SK-N-SH treated with all-trans-retinoic acid at 6 μM for 48 hours (cell line): ENCODE results near the gene ATF5.

ENCODE experiments used
- ATAC-seq: fragments of 200-7000 bp; cut with Tn5 transposase; 3 replicates; pipeline ENCODE4 v1.9.1; 2020; ENCODE audit warnings: mild to moderate bottlenecking, moderate library complexity
- BACH2 ChIP-seq: fragments of 250-450 bp; sonication (Bioruptor Pico); IDR thresholded peaks from 2 replicates; pipeline ENCODE4 v1.9.0; 2021; ENCODE audit warnings: mild to moderate bottlenecking, borderline replicate concordance
- CSDC2 ChIP-seq: fragments of 250-450 bp; sonication (Bioruptor Pico); IDR thresholded peaks from 2 replicates; pipeline ENCODE4 v1.5.0; 2020; ENCODE audit warnings: mild to moderate bottlenecking, moderate library complexity
- ESRRG ChIP-seq: fragments of 250-450 bp; sonication (Bioruptor Pico); IDR thresholded peaks from 2 replicates; pipeline ENCODE4 v1.6.1; 2021; ENCODE audit warnings: mild to moderate bottlenecking
- GLIS3 ChIP-seq: fragments of 250-450 bp; sonication (Bioruptor Pico); IDR thresholded peaks from 2 replicates; pipeline ENCODE4 v1.5.0; 2020; ENCODE audit warnings: mild to moderate bottlenecking, moderate library complexity
- OSR1 ChIP-seq: fragments of 250-450 bp; sonication (Bioruptor Pico); IDR thresholded peaks from 2 replicates; pipeline ENCODE4 v1.8.0; 2022; ENCODE audit warnings: moderate library complexity, mild to moderate bottlenecking, inconsistent platforms
- SNAI2 ChIP-seq: fragments of 250-450 bp; sonication (Bioruptor Pico); IDR thresholded peaks from 2 replicates; pipeline ENCODE4 v1.5.0; 2020; ENCODE audit warnings: mild to moderate bottlenecking, moderate library complexity
- TCF4 ChIP-seq: fragments of 250-450 bp; sonication (Bioruptor Pico); IDR thresholded peaks from 2 replicates; pipeline ENCODE4 v1.8.0; 2021; ENCODE audit warnings: mild to moderate bottlenecking, moderate library complexity, borderline replicate concordance
- ZC3H10 ChIP-seq: fragments of 250-450 bp; sonication (Bioruptor Pico); IDR thresholded peaks from 2 replicates; pipeline ENCODE4 v1.5.1; 2021; ENCODE audit warnings: mild to moderate bottlenecking, moderate library complexity
- ZFP3 ChIP-seq: fragments of 250-450 bp; sonication (Bioruptor Pico); IDR thresholded peaks from 2 replicates; pipeline ENCODE4 v1.5.0; 2020; ENCODE audit warnings: mild to moderate bottlenecking, moderate library complexity
- ZFP30 ChIP-seq: fragments of 450-650 bp; formaldehyde crosslinking; IDR thresholded peaks from 2 replicates; pipeline ENCODE4 v1.5.0; 2022; ENCODE audit warnings: mild to moderate bottlenecking, moderate library complexity
- ZNF565 ChIP-seq: fragments of 450-650 bp; formaldehyde crosslinking; conservative IDR thresholded peaks from 2 replicates; pipeline ENCODE4 v1.5.0; 2020; ENCODE audit warnings: low read depth, mild to moderate bottlenecking, moderate library complexity
- ZNF70 ChIP-seq: fragments of 450-650 bp; formaldehyde crosslinking; IDR thresholded peaks from 2 replicates; pipeline ENCODE4 v1.5.0; 2020; ENCODE audit warnings: mild to moderate bottlenecking, moderate library complexity
- ZNF8 ChIP-seq: fragments of 450-650 bp; formaldehyde crosslinking; IDR thresholded peaks from 2 replicates; pipeline ENCODE4 v1.5.0; 2020; ENCODE audit warnings: mild to moderate bottlenecking, moderate library complexity
- TF ChIP-seq, protein P1 (sequence below): fragments of 250-450 bp; sonication (Bioruptor Pico); IDR thresholded peaks from 2 replicates; pipeline ENCODE4 v1.5.1; 2020; ENCODE audit warnings: low read depth, mild to moderate bottlenecking, moderate library complexity
- TF ChIP-seq, protein P2 (sequence below): fragments of 250-450 bp; sonication (Bioruptor Pico); IDR thresholded peaks from 2 replicates; pipeline ENCODE4 v1.5.1; 2021; ENCODE audit warnings: mild to moderate bottlenecking, moderate library complexity
- TF ChIP-seq, protein P3 (sequence below): fragments of 250-450 bp; sonication (Bioruptor Pico); IDR thresholded peaks from 2 replicates; pipeline ENCODE4 v1.8.0; 2020; ENCODE audit warnings: mild to moderate bottlenecking, moderate library complexity, borderline replicate concordance
- TF ChIP-seq, protein P4 (sequence below): fragments of 250-450 bp; sonication (Bioruptor Pico); IDR thresholded peaks from 2 replicates; pipeline ENCODE4 v1.5.0; 2020; ENCODE audit warnings: mild to moderate bottlenecking, moderate library complexity

ATF5 gene

GRCh38 chr19:49894011-49894664 is 34.9 kb upstream of the ATF5 start (continued):
- TF ChIP-seq, protein P1, sequence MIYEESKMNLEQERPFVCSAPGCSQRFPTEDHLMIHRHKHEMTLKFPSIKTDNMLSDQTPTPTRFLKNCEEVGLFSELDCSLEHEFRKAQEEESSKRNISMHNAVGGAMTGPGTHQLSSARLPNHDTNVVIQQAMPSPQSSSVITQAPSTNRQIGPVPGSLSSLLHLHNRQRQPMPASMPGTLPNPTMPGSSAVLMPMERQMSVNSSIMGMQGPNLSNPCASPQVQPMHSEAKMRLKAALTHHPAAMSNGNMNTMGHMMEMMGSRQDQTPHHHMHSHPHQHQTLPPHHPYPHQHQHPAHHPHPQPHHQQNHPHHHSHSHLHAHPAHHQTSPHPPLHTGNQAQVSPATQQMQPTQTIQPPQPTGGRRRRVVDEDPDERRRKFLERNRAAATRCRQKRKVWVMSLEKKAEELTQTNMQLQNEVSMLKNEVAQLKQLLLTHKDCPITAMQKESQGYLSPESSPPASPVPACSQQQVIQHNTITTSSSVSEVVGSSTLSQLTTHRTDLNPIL (CRISPR knock-in tag) = no peak
- TF ChIP-seq ZFP3 = no peak
- no peak for TF ChIP-seq OSR1 (CRISPR knock-in tag)
- no peak for TF ChIP-seq SNAI2

DNA sequence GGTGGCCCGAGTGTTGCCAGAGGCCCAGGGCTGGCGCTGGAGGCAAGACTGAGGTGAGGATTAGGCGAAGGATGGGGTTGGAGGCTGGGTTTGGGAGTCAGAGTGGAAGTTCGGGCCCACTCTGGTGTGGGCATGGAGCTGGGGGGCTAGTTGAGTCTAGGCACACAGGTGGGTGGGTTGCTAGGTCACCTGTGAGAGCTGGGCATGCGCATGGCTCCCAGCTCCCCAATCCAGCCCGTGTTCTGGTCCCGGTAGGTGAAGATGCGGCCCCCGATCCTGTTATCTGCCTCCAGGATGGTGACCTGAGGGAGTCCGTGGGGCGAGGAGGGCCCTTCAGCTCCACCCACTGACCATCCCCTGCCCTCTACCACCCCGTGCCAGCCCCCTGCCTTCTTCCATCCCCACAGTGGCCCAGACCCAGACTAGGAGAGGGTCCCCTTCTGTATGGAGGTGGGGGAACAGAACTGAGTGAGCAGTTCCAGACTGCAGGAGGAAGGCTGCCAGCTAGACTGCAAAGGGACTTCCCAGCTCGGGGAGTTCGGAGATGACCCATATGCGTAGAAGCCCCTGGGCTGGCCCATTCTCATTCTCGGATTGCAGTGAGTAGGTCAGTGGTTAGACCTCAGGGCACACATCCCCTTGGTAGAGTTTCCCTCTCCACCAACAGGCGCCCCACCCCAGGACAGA is 34.0 kb upstream of the ATF5 start:
- no peak for ATAC-seq
- TF ChIP-seq TCF4 (no peak), ZC3H10 (CRISPR knock-in tag) (no peak), ZFP30 (CRISPR knock-in tag) (no peak), ZFP3 (no peak)

GRCh38 chr19:49895566-49896297 is 33.3 kb upstream of the ATF5 start:
- TF ChIP-seq ZNF70 (CRISPR knock-in tag) = no peak
- no peak for TF ChIP-seq ZFP3
- TF ChIP-seq ESRRG = no peak
- TF ChIP-seq, protein P2, sequence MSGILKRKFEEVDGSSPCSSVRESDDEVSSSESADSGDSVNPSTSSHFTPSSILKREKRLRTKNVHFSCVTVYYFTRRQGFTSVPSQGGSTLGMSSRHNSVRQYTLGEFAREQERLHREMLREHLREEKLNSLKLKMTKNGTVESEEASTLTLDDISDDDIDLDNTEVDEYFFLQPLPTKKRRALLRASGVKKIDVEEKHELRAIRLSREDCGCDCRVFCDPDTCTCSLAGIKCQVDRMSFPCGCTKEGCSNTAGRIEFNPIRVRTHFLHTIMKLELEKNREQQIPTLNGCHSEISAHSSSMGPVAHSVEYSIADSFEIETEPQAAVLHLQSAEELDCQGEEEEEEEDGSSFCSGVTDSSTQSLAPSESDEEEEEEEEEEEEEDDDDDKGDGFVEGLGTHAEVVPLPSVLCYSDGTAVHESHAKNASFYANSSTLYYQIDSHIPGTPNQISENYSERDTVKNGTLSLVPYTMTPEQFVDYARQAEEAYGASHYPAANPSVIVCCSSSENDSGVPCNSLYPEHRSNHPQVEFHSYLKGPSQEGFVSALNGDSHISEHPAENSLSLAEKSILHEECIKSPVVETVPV = no peak
- TF ChIP-seq, protein P1 (CRISPR knock-in tag) = no peak
- TF ChIP-seq, protein P3, sequence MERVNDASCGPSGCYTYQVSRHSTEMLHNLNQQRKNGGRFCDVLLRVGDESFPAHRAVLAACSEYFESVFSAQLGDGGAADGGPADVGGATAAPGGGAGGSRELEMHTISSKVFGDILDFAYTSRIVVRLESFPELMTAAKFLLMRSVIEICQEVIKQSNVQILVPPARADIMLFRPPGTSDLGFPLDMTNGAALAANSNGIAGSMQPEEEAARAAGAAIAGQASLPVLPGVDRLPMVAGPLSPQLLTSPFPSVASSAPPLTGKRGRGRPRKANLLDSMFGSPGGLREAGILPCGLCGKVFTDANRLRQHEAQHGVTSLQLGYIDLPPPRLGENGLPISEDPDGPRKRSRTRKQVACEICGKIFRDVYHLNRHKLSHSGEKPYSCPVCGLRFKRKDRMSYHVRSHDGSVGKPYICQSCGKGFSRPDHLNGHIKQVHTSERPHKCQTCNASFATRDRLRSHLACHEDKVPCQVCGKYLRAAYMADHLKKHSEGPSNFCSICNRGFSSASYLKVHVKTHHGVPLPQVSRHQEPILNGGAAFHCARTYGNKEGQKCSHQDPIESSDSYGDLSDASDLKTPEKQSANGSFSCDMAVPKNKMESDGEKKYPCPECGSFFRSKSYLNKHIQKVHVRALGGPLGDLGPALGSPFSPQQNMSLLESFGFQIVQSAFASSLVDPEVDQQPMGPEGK (CRISPR knock-in tag) = no peak
- no peak for ATAC-seq

GRCh38 chr19:49896863-49897621 is 32.0 kb upstream of the ATF5 start, which contains the start of gene IL4I1:
TSS of gene IL4I1 (minus strand) at chr19:49896887. CDS start at chr19:49896160, 727 bp downstream.
- ATAC-seq = peak; percentile 35
- TF ChIP-seq ZNF565 (CRISPR knock-in tag) (no peak), CSDC2 (no peak), GLIS3 (CRISPR knock-in tag) (no peak), ZFP3 (no peak), ESRRG (no peak), ZFP30 (CRISPR knock-in tag) (no peak), BACH2 (no peak), ZNF8 (CRISPR knock-in tag) (no peak), ZC3H10 (CRISPR knock-in tag) (no peak), ZNF70 (CRISPR knock-in tag) (no peak), TCF4 (no peak), OSR1 (CRISPR knock-in tag) (no peak)
- TF ChIP-seq, protein P2 = no peak
- TF ChIP-seq, protein P3 (CRISPR knock-in tag) = no peak
- TF ChIP-seq, protein P4, sequence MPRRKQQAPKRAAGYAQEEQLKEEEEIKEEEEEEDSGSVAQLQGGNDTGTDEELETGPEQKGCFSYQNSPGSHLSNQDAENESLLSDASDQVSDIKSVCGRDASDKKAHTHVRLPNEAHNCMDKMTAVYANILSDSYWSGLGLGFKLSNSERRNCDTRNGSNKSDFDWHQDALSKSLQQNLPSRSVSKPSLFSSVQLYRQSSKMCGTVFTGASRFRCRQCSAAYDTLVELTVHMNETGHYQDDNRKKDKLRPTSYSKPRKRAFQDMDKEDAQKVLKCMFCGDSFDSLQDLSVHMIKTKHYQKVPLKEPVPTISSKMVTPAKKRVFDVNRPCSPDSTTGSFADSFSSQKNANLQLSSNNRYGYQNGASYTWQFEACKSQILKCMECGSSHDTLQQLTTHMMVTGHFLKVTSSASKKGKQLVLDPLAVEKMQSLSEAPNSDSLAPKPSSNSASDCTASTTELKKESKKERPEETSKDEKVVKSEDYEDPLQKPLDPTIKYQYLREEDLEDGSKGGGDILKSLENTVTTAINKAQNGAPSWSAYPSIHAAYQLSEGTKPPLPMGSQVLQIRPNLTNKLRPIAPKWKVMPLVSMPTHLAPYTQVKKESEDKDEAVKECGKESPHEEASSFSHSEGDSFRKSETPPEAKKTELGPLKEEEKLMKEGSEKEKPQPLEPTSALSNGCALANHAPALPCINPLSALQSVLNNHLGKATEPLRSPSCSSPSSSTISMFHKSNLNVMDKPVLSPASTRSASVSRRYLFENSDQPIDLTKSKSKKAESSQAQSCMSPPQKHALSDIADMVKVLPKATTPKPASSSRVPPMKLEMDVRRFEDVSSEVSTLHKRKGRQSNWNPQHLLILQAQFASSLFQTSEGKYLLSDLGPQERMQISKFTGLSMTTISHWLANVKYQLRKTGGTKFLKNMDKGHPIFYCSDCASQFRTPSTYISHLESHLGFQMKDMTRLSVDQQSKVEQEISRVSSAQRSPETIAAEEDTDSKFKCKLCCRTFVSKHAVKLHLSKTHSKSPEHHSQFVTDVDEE (CRISPR knock-in tag) = no peak
